GM13976 (cell line): ENCODE data around the gene SOWAHA.
"Not testable (repeated sequence)": the region's sequence is repeated elsewhere in the genome, so short reads cannot be mapped to it uniquely, and the experiment has no call there.

Experiments
- DNase-seq: peaks from one replicate; pipeline ENCODE4 v3.0.0; 2012; ENCODE audit warnings: low spot score
- CTCF ChIP-seq: IDR thresholded peaks from 2 replicates; pipeline ENCODE4 v1.5.1; 2012; ENCODE audit warnings: borderline replicate concordance, mild to moderate bottlenecking; ENCODE audit not compliant: insufficient read depth; ENCODE audit errors: extremely low read depth, missing control alignments, control extremely low read depth
- in situ Hi-C: fragments of 300-500 bp; cut with MboI; formaldehyde crosslinking; loops from one replicate; pipeline ENCODE4 v1.12.0; 2022; ENCODE audit warnings: low sequenced_read_pairs, mixed read lengths, inconsistent platforms; ENCODE audit not compliant: unreplicated experiment

SOWAHA gene

GRCh38 chr5:132848270-132848669, 35.2 kb downstream of the SOWAHA start:
- in situ Hi-C loops: no loop called here
- no peak for DNase-seq
- TF ChIP-seq CTCF: no peak

- in situ Hi-C loops: no loop called here
- DNase-seq: no peak
- TF ChIP-seq CTCF: no peak
Observed at GRCh38 chr5:132849347-132849746, 36.2 kb downstream of the SOWAHA start.

- DNase-seq: no peak
- no peak for TF ChIP-seq CTCF
- in situ Hi-C loops: no loop called here
Observed at GRCh38 chr5:132850066-132850465, 37.0 kb downstream of the SOWAHA start.

- in situ Hi-C loops: no loop called here
- DNase-seq: no peak
- TF ChIP-seq CTCF: no peak
Observed at GRCh38 chr5:132853323-132853722, 40.2 kb downstream of the SOWAHA start.

GRCh38 chr5:132853790-132854189, 40.7 kb downstream of the SOWAHA start:
- TF ChIP-seq CTCF: no peak
- no peak for DNase-seq
- in situ Hi-C loops: no loop called here

- in situ Hi-C loops: no loop called here
- no peak for DNase-seq
- no peak for TF ChIP-seq CTCF
Observed at GRCh38 chr5:132854301-132854700, 41.2 kb downstream of the SOWAHA start.

GRCh38 chr5:132854992-132855391, 41.9 kb downstream of the SOWAHA start:
- DNase-seq, in situ Hi-C loops: not testable (repeated sequence)
